Panc1 (cell line): Measurements from ENCODE around the gene SRCIN1. TPM values are rescaled to one million over a fixed set of nuclear protein-coding genes. Genes with fewer than 3 reads are reported as not detected.

Experiments
- ATAC-seq: fragments of 200-7000 bp; cut with Tn5 transposase; 2 replicates; pipeline ENCODE4 v1.9.1; 2020; ENCODE audit warnings: mild to moderate bottlenecking, moderate library complexity
- BruUV-seq: library from RNA; stranded (reverse); fragments of 400-500 nt; replicated peaks from 2 replicates; lab custom pipeline; 2021; lab: Mats Ljungman, UMichigan
- CTCF ChIA-PET: fragments of 300-600 bp; sonication (Branson Sonifier 250); formaldehyde crosslinking; loops from one replicate; lab custom pipeline; 2022; ENCODE audit warnings: antibody characterized with exemption; lab: Charles Lee
- POLR2A ChIA-PET: fragments of 300-600 bp; sonication (Branson Sonifier 250); formaldehyde crosslinking; loops from one replicate; lab custom pipeline; 2022; ENCODE audit warnings: antibody characterized with exemption; lab: Charles Lee
- DNase-seq: peaks from one replicate; pipeline ENCODE4 v3.0.0-alpha.2; 2010; ENCODE audit warnings: low read depth, low spot score
- H3K27ac ChIP-seq: 2 replicates; pipeline ENCODE4 v1.5.1; 2011; ENCODE audit warnings: mild to moderate bottlenecking, low read length, inconsistent platforms
- H3K27me3 ChIP-seq: fragments of 200-500 bp; sonication (Bioruptor generic); 2 replicates; pipeline ENCODE4 v1.6.0; 2014; ENCODE audit warnings: low read length, inconsistent platforms; ENCODE audit not compliant: control insufficient read depth, insufficient read depth
- H3K36me3 ChIP-seq: fragments of 200-500 bp; sonication (Bioruptor generic); 2 replicates; pipeline ENCODE4 v1.5.1; 2014; ENCODE audit warnings: inconsistent platforms, mild to moderate bottlenecking, low read length, moderate library complexity; ENCODE audit not compliant: control insufficient read depth, insufficient read depth
- H3K4me1 ChIP-seq: 2 replicates; pipeline ENCODE4 v1.5.1; 2011; ENCODE audit warnings: inconsistent platforms, mild to moderate bottlenecking, low read length, moderate library complexity; ENCODE audit not compliant: control insufficient read depth, insufficient read depth
- H3K4me3 ChIP-seq, 2 experiments: 2 replicates each; pipeline ENCODE4 v1.5.1; 2011 to 2012; ENCODE audit warnings: low read depth in 2 of 2, low read length in 2 of 2, mild to moderate bottlenecking in 2 of 2, inconsistent platforms in 1 of 2, moderate library complexity in 1 of 2
- H3K9me3 ChIP-seq: fragments of 200-500 bp; sonication (Bioruptor generic); 2 replicates; pipeline ENCODE4 v1.5.1; 2014; ENCODE audit warnings: low read depth, mild to moderate bottlenecking, inconsistent platforms, low read length, moderate library complexity; ENCODE audit not compliant: control insufficient read depth, insufficient read depth
- CTCF ChIP-seq: fragments of 450-650 bp; IDR thresholded peaks from 2 replicates; pipeline ENCODE4 v1.5.1; 2017; ENCODE audit warnings: mild to moderate bottlenecking
- POLR2AphosphoS5 ChIP-seq: IDR thresholded peaks from 2 replicates; pipeline ENCODE4 v1.6.1; 2012; ENCODE audit warnings: mild to moderate bottlenecking, low read depth, low read length, moderate library complexity
- REST ChIP-seq, 2 experiments: IDR thresholded peaks; 2 replicates each; pipeline ENCODE4 v1.6.1; 2011 to 2012; ENCODE audit warnings: low read depth in 2 of 2, control low read depth in 1 of 2, low read length in 1 of 2, mild to moderate bottlenecking in 1 of 2, moderate library complexity in 1 of 2; ENCODE audit not compliant: insufficient read depth in 1 of 2
- SIN3A ChIP-seq: IDR thresholded peaks from 2 replicates; pipeline ENCODE4 v1.6.1; 2012; ENCODE audit warnings: low read depth, mild to moderate bottlenecking, low read length, moderate library complexity, borderline replicate concordance; ENCODE audit not compliant: insufficient read depth
- TCF7L2 ChIP-seq: IDR thresholded peaks from 2 replicates; pipeline ENCODE4 v1.6.1; 2011; ENCODE audit warnings: mild to moderate bottlenecking, low read depth, low read length, inconsistent platforms
- in situ Hi-C: cut with HindIII; loops from 2 replicates; pipeline ENCODE4 v1.10.0; 2016; ENCODE audit warnings: low sequenced_read_pairs, low pct_unique_long_range_greater_than_20kb
- intact Hi-C: fragments of 100-400 bp; cut with micrococcal nuclease; formaldehyde crosslinking; loops from one replicate; pipeline ENCODE4 v1.10.0; 2022; ENCODE audit not compliant: unreplicated experiment
- total RNA-seq: library from RNA; stranded (reverse); gene quantifications from one replicate; pipeline ENCODE4 v1.2.1, GENCODE V29; 2021; ENCODE audit not compliant: unreplicated experiment

The SRCIN1 gene
- total RNA-seq, 1 experiment from 2014 or later, result 12.8 TPM

- ChIA-PET POLR2A (no interaction called here), CTCF (interaction anchor here (1.2 kb wide), 1 partner anchor 24 kb away, joined by 3 read pairs; no protein-coding TSS in a partner anchor)
- DNase-seq, result no peak
- no peak for TF ChIP-seq TCF7L2
- TF ChIP-seq REST (IDR thresholded peaks at IDR 0.05; ENCODE audit: insufficient read depth in 1 of 2, low read depth in 2 of 2, low read length in 1 of 2), result no peak
- no peak for TF ChIP-seq CTCF
- TF ChIP-seq SIN3A, result no peak
- no peak for TF ChIP-seq POLR2AphosphoS5
- H3K9me3 ChIP-seq, result no peaks in the 10 kb centered on the region
- peaks cover 12% of the 10 kb centered on the region for H3K4me1 ChIP-seq
- no peaks in the 10 kb centered on the region for H3K36me3 ChIP-seq
- no peak overlapping the region for H3K4me3 ChIP-seq
- in situ Hi-C loops, result no loop called here
- intact Hi-C loops, result no loop called here
- no TSS peak for BruUV-seq
- no peaks in the 10 kb centered on the region for H3K27me3 ChIP-seq
- no peak for ATAC-seq
- H3K27ac ChIP-seq, result no peak overlapping the region
Measured at GRCh38 chr17:38512473-38513058, 93.2 kb downstream of the SRCIN1 start.

GRCh38 chr17:38511150-38512108, 94.3 kb downstream of the SRCIN1 start:
- in situ Hi-C loops (no loop called here), intact Hi-C loops (no loop called here)
- Histone ChIP-seq H3K4me1 (peaks cover 12% of the 10 kb centered on the region), H3K4me3 (peak overlapping the region; percentile 29 to 36; a peak in 3 of 4 replicates), H3K27ac (no peak overlapping the region; the same call in 1 of the 2 replicates), H3K27me3 (no peaks in the 10 kb centered on the region), H3K36me3 (no peaks in the 10 kb centered on the region), H3K9me3 (no peaks in the 10 kb centered on the region)
- ATAC-seq (no peak), DNase-seq (no peak)
- TF ChIP-seq CTCF, result no peak
- TF ChIP-seq POLR2AphosphoS5, result peak; percentile 32; the same call in 1 of the 2 replicates
- TF ChIP-seq SIN3A, result 0 out of 2 replicates have a peak, but pooled peaks have one; percentile 22
- TF ChIP-seq REST (IDR thresholded peaks at IDR 0.05; ENCODE audit: insufficient read depth in 1 of 2, low read depth in 2 of 2, low read length in 1 of 2), result no peak
- no peak for TF ChIP-seq TCF7L2
- TSS peak; percentile 74 for BruUV-seq
- ChIA-PET POLR2A (no interaction called here), CTCF (interaction anchor here (1.2 kb wide), 1 partner anchor 26 kb away, joined by 3 read pairs; no protein-coding TSS in a partner anchor)
